Measurements from ENCODE around the gene AIFM2.
A peak's percentile ranks its signal among the peaks of the same experiment; 100 is the strongest.
"Not testable (repeated sequence)": the region's sequence is repeated elsewhere in the genome, so short reads cannot be mapped to it uniquely, and the experiment has no call there.

The AIFM2 gene

DNA sequence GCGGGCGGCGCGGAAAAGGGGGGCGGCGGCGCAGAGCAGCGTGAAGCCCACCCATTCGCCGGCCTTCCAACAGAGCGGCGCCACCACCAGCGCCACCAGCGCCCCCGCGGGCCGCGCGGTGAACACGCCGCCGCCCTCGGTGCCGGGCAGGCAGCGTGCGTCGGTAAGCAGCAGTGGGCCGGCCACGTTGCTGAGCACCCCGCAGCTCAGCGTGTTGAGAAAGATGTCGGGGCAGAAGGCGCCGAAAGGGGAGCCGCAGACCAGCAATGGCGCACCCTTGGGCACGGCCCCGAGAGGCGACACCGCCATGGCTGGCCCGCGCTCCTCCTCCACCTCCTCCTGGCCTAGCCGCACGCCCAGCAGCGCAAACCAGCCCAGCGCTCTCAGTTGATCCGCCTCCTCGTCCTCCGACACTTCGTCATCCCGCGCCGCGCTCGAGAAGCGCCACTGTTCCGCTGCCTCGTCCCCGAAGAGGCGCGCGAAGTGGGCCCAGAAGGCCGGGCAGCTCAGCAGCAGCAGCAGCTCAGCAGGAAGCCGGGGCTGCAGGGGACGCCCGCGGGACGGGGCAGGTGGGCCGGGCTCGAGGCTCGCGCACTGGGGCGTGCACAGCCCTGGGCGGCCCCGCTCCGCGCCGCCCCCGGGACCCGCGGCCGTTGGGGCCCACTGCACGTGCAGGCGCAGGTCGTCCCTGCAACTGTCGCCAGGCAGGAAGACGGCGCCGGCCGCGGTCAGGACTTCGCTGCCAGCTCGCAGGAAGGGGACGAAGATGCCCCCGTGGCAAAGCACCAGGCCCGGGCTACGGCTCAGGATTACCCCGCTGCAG, 13.3 kb upstream of the AIFM2 start:
- peak; percentile 55 to 60 for DNase-seq

DNA sequence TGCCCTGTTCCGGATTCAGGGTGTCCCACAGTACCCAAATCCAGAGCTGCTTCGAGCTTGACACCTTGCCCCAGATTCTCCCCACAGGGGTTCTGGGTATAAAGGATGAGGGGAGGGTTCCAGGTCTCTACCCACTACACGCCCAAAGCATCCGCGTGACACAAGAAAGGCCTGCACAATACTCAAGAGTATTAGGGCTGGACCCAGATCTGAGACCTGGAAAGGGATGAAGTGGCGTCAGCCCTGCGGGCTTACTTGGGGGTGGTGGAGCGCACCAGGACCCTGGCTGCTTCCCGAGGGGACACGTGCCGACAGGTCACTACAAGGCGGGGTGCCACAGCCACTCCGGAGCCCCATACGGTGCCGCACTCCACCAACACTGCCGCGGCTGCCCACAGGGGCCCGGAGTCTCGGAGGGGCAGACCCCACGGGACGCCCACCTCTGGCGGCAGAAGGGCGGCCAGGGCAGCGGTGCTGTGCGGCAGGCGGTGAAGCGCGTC, 12.6 kb upstream of the AIFM2 start:
- DNase-seq, result no peak

DNA sequence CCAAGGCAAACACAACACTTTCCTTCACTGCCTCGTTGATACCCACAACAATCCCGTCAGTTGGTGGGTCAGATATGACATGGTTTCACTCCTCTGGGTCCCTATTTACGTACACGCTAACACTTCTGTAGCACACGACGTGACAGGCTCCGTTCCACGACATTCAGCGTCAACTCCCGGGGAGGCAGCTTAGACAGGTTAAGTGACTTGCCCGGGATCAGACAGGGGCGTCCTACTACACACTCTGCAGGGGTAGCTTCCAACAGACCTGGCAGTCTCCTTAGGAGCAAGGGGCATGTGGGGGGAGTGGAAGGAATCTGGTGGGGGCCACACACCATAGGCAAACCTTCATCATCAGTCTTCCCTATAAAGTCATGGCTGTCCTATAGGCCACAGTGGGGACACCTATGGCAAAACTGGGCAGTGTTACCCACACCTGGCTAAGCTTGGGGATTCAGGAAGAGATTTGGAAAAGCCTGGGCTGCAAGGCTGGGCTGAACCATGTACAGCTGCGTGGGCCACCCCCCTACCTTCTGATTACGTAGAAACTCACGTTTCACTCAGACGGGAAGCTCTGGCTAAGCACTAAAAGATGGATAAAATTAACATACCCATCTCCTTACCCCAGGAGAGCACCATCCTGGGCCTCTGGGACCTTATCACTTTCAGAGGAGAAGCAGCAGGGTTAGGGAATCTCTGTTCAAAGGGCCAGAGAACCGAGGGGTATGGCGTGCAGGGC, 11.9 kb upstream of the AIFM2 start:
- no peak for DNase-seq

DNA sequence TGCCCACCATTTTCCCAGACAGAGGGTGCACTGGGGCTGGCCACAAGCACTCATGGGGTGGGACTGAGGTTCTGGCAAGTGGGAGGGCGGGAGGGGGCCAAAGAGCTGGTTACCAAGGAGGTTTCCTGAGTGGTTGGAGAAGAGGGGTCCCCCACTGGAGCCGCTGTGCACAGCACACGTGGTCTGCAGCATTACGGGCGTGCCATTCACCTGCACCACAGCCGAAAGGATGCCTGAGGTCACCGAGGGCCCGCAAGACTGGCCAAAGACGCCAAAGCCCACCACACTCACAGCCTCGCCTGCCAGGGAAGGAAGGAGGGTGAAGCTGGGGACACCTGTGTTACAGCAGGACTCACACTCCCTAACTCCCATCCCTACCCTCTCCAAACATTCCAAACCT, 9.9 kb upstream of the AIFM2 start:
- DNase-seq, result no peak

DNA sequence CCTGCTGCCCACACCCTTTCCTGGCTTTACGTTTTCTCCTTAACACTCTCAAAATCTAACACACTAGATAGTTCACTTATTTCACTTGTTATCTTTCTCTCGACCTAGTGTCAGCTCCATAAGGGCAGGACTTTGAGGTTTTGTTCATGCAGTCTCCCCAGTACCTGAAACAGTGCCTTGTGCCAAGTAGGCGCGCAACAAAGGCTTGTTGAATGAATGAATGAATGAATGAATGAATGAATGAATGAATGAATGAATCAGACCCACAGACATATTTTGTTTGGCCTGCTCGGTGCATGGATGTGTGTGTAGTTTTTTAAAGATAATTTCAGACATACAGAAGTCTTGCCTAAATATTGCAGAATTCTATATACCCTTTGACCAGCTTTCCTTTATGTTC, 7.7 kb upstream of the AIFM2 start:
- no peak for DNase-seq

DNA sequence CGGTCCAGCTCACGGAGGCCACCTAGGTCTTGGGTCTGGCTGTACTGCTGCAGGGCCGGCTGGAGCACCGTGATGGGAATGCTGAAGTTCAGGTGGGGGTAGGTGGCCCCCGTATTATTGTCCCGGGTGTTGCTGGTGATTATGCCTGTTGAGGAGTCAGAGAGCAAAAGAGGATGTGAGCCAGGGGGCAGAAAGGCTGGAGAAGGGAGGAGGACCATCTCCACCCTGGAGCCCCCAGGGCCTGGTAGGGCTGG, 7.3 kb upstream of the AIFM2 start:
- no peak for DNase-seq

DNA sequence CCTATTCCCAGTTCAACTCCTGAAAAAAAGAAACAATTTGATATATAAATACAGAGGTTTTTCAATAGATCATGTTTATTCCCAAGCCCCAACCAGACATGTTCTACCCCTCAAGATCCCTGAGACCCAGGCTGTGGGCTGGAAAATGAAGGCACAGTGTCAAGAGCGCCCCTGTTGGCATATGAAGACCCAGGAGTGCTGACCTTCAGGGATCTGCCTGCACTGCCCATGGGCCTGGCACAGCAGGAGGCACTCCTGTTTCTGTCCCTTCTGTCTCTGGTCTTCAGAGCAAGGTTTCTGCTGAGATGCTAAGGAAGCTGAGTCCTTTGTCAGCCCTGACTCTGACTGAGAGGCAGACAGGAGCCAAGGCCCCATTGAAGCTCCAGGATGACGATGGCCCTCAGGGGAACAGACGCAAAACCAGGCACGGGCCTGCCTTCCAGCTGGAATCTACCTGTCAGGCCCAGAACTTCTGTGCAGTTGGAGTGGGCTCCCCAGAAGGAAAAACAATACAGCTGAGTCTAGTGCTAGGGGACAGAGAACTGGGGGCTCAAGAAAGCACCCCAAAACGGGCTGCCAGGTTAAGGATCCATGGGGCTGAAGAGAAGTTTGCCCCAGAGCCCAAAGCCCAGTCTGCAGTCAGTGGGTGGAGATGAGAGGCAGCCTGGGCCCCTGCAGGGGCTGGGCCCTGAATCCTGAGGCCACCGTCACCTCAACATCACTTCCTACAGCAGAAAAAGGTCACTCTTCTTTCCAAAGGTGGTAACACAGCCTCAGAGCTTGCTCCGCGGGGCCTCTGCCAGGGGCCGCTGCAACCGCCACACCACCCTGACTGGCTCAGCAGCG, 6.7 kb upstream of the AIFM2 start:
- no peak for DNase-seq

DNA sequence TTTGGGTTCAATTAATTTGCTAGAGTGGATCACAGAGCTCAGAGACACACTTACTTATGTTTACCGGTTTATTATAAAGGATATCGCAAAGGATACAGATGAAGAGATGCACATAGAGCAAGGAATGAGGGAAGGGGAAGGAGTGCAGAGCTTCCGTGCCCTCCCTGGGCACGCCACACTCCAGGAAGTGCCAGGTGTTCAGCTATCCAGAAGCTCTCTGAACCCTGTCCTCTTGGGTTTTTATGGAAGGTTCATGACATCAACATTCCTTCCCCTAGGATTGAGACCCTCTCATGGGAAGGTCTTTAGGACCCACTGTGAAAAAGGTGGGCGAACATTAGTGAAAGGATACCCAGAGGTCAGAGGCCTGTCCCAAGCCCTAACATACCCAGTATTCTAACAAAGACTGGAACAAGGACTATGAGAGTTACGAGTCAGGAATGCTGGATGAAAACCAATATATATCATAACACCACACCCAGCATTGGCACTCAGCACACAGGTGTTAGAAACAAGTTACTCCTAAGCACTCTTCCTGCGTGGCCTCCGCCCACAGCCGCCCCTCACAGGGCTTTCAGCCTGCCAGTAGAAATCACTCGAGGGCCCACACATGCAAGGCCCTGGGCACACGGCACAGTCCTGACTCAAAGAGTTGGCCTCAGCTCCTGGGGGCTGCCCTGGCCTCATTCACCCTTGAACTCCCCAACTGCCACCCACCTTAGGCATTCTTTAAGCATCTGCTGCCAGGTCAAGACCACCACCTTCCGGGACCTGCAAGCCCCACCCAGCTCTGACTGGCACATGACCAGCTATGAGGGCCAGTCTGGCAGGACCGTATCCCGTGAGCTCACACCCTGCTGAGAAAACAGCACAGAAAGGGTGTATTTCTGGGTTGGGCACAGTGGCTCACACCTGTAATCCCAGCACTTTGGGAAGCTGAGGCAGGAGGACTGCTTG, 5.6 kb upstream of the AIFM2 start:
- DNase-seq, result no peak

DNA sequence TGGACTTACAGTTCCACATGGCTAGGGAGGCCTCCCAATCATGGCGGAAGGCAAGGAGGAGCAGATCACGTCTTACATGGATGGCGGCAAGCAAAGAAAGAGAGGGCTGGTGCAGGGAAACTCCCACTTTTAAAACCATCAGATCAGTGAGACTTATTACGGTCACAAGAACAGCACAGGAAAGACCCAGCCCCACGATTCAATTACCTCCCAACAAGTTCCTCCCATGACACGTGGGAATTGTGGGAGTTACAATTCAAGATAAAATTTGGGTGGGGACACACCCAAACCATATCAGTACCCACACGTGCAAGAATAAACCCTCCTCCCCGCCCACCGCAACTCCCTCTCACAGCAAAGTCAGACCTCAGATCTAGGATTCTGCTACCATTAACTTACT, 4.5 kb upstream of the AIFM2 start:
- no peak for DNase-seq

DNA sequence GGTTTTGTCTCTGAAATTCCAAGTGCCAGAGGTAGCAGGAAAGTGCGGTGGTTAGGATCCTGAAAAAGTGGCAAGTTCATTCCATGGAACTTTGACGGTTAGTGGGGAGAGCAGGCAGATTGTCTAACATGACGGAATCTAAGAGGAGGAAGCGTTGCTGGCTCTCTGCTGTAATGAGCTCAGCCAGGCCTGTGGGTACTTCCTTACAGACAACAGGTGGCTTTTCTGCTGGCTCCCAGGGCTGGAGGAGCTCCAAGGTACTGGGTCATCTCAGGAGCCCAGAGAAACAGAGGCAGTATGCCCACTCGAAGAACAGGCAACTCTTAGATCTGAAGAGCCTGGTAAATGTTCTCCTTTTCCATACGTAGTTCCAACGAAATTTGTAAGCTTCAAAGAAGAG, 3.1 kb upstream of the AIFM2 start:
- DNase-seq, result no peak

DNA sequence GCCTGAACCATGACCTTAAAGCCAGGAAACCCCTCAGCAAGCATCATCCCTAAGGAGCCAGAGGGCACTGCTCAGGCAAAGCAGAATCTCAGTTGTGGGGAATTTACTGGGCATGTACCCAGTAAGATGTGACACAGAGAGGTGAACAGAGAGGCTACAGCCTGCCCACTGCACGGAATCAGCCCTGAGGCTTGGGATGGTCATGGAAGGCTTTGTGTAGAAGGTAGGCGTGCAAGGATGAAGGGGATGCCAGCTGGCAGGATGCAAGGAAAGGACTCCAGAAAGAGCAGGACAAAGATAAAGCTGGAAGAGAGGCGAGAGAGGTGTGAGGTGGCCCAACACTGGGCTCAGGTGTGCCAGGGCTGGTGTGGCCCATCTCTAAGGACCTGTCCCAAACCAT, 2.4 kb upstream of the AIFM2 start:
- no peak for DNase-seq

DNA sequence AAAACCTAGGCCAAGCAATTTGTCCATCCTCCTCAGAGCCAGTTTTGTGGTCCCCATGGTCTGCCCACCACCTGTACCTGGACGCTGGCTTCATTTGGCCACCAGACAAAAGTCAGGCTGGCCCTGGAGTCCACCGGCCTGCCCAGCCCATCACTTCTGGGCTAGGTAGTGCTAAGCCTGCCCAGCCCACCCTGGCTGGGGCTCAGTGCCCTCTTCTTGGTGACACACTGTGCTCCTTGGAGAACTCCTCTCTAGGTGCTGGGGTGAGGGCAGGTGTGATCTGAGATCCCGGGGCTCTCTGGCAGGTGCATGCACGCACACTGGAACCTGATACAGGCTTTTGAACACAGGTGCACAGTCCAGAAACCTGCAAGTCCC, 1.1 kb downstream of the AIFM2 start:
- no peak for DNase-seq

DNA sequence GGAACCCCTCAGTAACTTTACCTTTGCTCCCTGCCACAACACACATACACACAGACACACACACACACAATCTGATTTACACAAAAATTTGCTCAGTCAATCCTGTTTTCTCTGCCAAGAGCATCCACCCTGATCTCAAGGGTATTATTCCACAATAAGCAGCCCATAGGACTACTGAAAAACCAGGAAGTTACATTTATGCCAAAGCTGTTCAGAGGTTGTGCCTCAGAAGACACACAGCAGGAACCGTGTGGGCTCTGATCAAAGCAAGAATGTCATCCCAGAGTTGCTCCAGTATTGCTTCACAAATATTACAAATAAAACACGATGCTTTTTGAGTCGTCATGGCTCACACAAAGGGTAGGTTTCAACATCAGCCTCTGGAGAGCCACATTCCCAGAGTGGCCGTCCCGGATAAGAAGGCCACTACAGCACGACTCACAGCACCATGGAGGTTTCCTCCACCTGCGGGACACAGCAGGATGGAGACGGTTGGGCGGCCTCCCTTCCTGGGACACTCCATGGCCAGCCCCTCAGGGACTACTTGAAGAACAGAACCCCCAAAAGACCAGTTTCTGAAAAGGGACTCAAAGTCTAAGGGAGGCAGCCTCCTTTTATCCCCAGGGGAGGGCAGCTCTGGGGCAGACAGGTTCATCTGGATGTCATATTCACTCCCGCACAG, 1.6 kb downstream of the AIFM2 start:
- peak; percentile 74 to 92 for DNase-seq

DNA sequence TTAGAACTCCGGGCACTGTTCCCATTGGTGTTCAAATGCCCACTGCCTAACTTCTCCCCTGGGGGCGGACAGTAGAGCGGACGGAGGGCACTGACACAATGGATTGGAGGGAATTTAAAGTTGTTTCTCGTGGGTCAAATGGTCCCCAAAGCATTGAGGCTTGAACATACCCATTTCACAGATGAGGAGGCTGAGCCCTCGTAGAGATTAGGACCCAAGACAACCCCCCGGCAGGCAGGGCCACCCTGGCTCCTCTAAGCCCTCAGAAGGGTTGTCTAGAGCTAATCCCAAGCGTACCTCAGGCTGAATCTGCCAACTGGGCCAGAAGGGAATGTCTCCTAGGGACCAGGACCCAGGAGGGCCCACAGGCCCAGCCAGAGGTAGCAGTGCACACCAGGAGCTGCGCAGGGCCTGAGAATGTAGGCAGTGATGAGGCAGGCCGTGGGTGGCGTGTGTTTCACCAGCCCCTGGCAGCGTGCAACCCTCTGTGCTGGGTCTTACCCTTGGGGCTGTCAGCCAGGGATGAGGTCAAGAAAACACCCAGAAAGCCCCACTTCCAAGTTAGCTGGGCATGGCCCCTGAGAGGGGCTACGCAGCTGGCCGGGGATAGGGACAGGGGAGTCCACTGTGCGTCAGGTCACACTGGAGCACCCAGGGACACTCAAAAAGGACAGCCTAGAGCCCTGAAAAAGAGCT, 5.8 kb downstream of the AIFM2 start:
- DNase-seq, result no peak

DNA sequence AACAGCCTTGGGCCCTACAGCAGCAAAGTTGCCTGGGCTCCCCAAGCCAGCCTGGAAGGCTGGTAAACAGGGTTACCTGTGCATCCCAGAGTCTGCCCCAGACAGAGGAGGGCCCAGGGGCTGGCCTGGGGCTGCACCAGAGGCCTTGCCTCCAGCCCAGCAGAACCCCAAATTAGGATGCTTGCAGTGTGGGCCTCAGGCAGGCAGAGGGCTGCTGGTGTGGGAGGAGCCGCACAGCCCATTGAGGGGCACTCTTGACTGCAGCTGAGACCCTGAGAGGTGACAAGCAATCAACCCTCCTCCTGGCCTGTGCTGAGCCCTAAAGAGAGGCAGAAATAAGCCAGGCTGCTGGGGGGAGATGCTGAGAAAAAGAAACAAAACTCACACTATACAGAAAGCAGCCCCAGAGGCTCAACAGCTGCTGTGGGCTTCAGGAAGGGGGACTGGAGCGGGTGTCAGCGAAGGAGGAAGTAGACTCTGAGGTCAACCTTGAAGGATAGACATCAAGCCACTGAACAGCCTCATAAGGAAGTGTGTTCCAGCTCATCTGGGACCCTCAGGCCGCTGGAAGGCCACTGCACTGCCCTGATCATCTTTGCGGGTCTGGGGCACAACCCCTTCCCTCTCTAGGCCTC, 6.6 kb downstream of the AIFM2 start:
- DNase-seq, result no peak

DNA sequence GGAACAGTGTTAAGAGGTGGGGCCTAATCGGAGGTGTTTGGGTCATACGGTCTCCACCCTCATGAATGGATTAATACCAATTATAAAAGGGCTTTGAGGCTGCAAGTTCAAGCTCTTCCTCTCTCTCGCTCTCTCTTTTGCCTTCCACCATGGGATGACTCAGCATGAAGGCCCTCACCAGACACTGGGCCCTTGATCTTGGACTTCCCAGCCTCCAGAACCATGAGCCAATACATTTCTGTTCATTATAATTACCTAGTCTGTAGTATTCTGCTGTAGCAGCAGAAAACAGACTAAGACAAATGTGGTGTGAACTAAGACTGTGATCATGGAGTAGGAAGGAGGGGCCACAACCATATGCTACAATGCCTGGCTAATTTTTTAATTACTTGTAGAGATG, 7.7 kb downstream of the AIFM2 start:
- no peak for DNase-seq

DNA sequence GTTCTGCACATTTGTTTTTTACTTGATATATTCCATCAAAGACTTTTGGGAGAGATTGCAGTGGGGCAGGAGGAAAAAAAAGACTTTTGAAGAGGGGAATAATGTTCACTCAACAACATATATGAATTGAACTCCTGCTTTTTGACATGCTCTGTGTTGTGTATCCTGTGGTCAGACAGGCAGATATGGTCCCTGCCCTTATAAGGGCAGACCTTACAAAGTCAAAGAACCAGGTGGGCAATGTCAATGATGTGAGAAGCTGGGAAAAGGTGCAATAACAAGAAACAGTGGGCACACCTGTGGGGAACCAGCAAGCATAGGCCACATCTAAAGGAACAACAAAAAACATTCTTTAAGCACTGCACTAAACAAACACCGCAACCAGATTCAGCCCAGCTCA, 8.2 kb downstream of the AIFM2 start:
- DNase-seq, result no peak

DNA sequence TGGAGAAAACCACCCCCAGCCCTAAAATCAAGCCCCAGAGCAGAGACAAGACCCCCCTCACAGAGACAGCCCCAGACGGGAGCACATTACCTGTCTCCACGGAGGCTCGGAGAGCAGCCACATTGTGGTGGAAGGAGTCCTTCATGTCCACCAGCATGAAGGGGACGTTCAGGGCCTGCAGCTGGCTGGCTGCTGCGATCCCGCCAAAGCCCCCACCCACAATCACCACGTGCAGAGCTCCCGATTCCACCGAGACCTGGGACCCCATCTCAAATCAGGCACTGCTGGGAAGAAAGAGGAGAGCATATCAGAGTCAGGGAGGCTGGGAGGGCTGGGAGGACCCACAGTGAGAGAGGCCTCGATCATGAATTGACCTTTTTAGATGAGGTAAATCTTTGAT, 8.8 kb downstream of the AIFM2 start:
- DNase-seq, result no peak

DNA sequence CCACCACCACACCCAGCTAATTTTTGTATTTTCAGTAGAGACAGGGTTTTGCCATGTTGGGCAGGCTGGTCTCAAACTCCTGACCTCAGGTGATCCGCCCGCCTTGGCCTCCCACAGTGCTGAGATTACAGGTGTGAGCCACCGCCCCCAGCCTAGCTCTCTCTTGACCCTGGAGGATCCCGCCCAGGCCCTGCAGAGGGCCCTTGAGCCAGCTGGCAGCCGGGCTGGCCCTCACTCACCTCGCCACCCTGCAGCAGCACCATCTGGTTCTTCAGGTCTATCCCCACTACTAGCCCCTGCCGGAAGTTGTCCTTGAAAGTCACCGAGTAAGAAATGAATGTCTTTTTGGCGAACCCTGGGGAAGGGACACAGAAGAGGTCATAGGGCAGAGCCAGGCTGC, 9.5 kb downstream of the AIFM2 start:
- DNase-seq, result not testable (repeated sequence)

DNA sequence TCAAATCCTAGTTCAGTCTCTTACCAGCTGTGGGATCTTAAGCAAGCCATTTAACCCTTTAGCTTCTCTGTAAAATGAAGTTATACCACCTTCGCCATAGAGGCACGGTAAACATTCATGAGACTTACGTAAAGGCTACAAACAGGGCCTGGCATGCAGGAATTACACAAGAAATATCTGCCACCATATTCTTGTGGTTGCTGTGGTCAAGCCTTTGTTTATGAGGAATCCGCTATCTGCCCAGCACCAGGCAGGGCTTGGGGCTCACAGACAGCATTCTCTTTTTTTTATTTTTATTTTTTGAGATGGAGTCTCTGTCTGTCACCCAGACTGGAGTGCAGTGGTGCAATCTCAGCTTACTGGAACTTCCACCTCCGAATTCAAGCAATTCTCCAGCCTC, 9.9 kb downstream of the AIFM2 start:
- no peak for DNase-seq
